OCI-LY3 (cell line): ENCODE data around the gene SH3TC2.

Source experiments
- H2AFZ ChIP-seq: fragments of 200-600, 300-600 bp; shearing (Covaris generic); 2 replicates; pipeline ENCODE4 v1.6.0; 2014; ENCODE audit warnings: antibody characterized with exemption, low read depth, low read length
- H3K27ac ChIP-seq: fragments of 200-600, 300-600 bp; sonication (generic); 2 replicates; pipeline ENCODE4 v1.5.1; 2014; ENCODE audit warnings: mild to moderate bottlenecking, low read length, moderate library complexity, mixed read lengths
- H3K27me3 ChIP-seq: fragments of 200-600, 300-600 bp; sonication (generic); 2 replicates; pipeline ENCODE4 v1.6.1; 2014; ENCODE audit warnings: low read depth, low read length, mixed read lengths
- H3K36me3 ChIP-seq: fragments of 200-600, 300-600 bp; sonication (generic); replicated peaks from 2 replicates; pipeline ENCODE3; 2014; ENCODE audit warnings: low read depth, low read length, mixed read lengths
- H3K4me1 ChIP-seq: fragments of 300-600, 200-600 bp; sonication (generic); 2 replicates; pipeline ENCODE4 v1.6.1; 2014; ENCODE audit warnings: low read length, mixed read lengths
- H3K4me2 ChIP-seq: fragments of 200-600, 300-600 bp; sonication (generic); 2 replicates; pipeline ENCODE4 v1.6.1; 2014; ENCODE audit warnings: low read length, mixed read lengths
- H3K4me3 ChIP-seq: fragments of 300-600, 200-600 bp; sonication (generic); 2 replicates; pipeline ENCODE4 v1.5.1; 2014; ENCODE audit warnings: antibody characterized with exemption, mild to moderate bottlenecking, low read length, moderate library complexity
- H3K79me2 ChIP-seq: fragments of 300-600, 200-600 bp; shearing (Covaris generic); 2 replicates; pipeline ENCODE4 v1.6.1; 2014; ENCODE audit warnings: mild to moderate bottlenecking, low read length, mixed read lengths
- H3K9ac ChIP-seq: fragments of 300-600, 200-600 bp; shearing (Covaris generic); 2 replicates; pipeline ENCODE4 v1.6.0; 2014; ENCODE audit warnings: mild to moderate bottlenecking, low read length, moderate library complexity
- H3K9me3 ChIP-seq: fragments of 200-600, 300-600 bp; shearing (Covaris generic); 2 replicates; pipeline ENCODE4 v1.6.1; 2014; ENCODE audit warnings: low read length, mixed read lengths; ENCODE audit not compliant: insufficient read depth
- H4K20me1 ChIP-seq: fragments of 200-600, 300-600 bp; sonication (generic); 2 replicates; pipeline ENCODE4 v1.6.1; 2016; ENCODE audit warnings: low read length, mixed read lengths; ENCODE audit not compliant: insufficient read depth
- EZH2phosphoT487 ChIP-seq: fragments of 200-600 bp; shearing (Covaris generic); IDR thresholded peaks from 2 replicates; pipeline ENCODE4 v1.6.1; 2018; ENCODE audit warnings: antibody characterized with exemption, mixed run types, low read depth
- TF ChIP-seq, protein P1 (sequence below): fragments of 200-600, 300-600 bp; sonication (generic); IDR thresholded peaks from 2 replicates; pipeline ENCODE4 v1.5.1; 2014; ENCODE audit warnings: antibody characterized with exemption, low read length, low read depth

SH3TC2 gene

GRCh38 chr5:149036970-149037369, 25.9 kb downstream of the SH3TC2 start:
- Histone ChIP-seq H3K27ac (no peak overlapping the region), H3K9ac (no peak overlapping the region), H3K4me2 (no peak overlapping the region)

GRCh38 chr5:149036168-149036567, 26.7 kb downstream of the SH3TC2 start:
- TF ChIP-seq, protein P1, sequence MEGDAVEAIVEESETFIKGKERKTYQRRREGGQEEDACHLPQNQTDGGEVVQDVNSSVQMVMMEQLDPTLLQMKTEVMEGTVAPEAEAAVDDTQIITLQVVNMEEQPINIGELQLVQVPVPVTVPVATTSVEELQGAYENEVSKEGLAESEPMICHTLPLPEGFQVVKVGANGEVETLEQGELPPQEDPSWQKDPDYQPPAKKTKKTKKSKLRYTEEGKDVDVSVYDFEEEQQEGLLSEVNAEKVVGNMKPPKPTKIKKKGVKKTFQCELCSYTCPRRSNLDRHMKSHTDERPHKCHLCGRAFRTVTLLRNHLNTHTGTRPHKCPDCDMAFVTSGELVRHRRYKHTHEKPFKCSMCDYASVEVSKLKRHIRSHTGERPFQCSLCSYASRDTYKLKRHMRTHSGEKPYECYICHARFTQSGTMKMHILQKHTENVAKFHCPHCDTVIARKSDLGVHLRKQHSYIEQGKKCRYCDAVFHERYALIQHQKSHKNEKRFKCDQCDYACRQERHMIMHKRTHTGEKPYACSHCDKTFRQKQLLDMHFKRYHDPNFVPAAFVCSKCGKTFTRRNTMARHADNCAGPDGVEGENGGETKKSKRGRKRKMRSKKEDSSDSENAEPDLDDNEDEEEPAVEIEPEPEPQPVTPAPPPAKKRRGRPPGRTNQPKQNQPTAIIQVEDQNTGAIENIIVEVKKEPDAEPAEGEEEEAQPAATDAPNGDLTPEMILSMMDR: no peak
- TF ChIP-seq EZH2phosphoT487: no peak
- Histone ChIP-seq H3K9ac (no peak overlapping the region), H3K27ac (no peak overlapping the region), H3K79me2 (no peaks in the 10 kb centered on the region), H2AFZ (no peak overlapping the region), H3K4me3 (no peak overlapping the region), H3K27me3 (no peaks in the 10 kb centered on the region; the same call in 1 of the 2 replicates), H3K9me3 (no peaks in the 10 kb centered on the region), H3K4me1 (no peaks in the 10 kb centered on the region), H4K20me1 (no peaks in the 10 kb centered on the region), H3K4me2 (no peak overlapping the region), H3K36me3 (no peaks in the 10 kb centered on the region)

More at GRCh38 chr5:149036970-149037369, 25.9 kb downstream of the SH3TC2 start:
- no peaks in the 10 kb centered on the region for H3K79me2 ChIP-seq
- H3K36me3 ChIP-seq: no peaks in the 10 kb centered on the region
- H4K20me1 ChIP-seq: no peaks in the 10 kb centered on the region
- H3K4me3 ChIP-seq: no peak overlapping the region
- no peaks in the 10 kb centered on the region for H3K9me3 ChIP-seq
- no peaks in the 10 kb centered on the region; the same call in 1 of the 2 replicates for H3K27me3 ChIP-seq
- TF ChIP-seq EZH2phosphoT487: no peak
- TF ChIP-seq, protein P1: no peak
- no peaks in the 10 kb centered on the region for H3K4me1 ChIP-seq
- H2AFZ ChIP-seq: no peak overlapping the region

DNA sequence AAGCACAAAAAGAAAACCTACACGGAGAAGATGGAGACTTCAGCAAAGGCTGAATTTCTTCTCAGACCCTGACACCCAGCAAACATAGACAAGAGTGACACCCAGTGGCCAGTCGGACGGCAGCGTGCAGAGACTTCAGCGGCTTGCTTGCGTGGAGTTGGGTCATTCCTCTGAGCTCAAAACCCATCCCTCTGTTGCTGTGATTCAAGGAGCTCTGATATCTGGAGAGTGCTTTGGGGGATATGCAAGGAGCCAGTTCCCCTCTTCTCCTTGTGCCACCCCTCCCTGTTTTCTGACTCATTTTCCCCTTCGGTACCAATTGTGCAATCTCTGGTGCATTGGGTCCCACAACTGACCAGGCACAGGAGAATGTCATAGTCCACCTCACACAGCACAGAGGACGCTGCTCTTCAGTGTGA, 27.5 kb downstream of the SH3TC2 start:
- Histone ChIP-seq H3K79me2 (no peaks in the 10 kb centered on the region), H3K4me1 (no peaks in the 10 kb centered on the region), H4K20me1 (no peaks in the 10 kb centered on the region), H3K36me3 (no peaks in the 10 kb centered on the region), H3K27ac (no peak overlapping the region), H3K9me3 (no peaks in the 10 kb centered on the region), H3K27me3 (no peaks in the 10 kb centered on the region; the same call in 1 of the 2 replicates), H3K4me2 (peak overlapping the region; percentile 43), H2AFZ (no peak overlapping the region), H3K4me3 (no peak overlapping the region), H3K9ac (no peak overlapping the region)
- no peak for TF ChIP-seq EZH2phosphoT487
- TF ChIP-seq, protein P1: peak; percentile 74

DNA sequence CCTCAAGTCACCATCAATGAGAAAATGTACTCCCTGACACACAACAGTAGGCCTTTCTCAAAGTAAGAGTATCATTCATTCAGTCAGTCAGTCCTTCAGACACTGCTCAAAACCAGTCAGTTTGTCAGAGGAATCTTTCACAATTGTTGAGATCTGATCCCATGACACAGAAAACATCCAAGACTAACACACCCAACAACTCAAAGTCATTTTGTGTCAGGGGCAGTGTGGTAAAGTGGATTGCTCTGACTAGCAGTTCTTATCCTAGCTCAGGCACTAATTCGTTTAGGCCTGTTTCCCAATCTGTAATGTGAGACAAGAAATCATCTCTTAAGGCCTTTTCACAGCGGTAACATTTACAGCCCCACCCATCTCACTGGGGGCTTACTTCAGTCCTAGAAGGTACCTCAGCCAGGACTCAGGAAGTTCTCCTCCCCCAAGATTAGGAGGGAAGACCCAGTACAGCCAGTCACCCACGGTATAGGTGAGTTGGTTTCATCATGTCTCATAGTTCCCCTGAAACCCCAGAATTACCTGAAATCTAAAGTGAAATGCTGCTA, 31.9 kb downstream of the SH3TC2 start:
- no peaks in the 10 kb centered on the region for H3K4me1 ChIP-seq
- H3K9me3 ChIP-seq: no peaks in the 10 kb centered on the region
- no peaks in the 10 kb centered on the region for H3K36me3 ChIP-seq
- H3K27ac ChIP-seq: no peak overlapping the region
- H3K9ac ChIP-seq: no peak overlapping the region
- no peak for TF ChIP-seq EZH2phosphoT487
- TF ChIP-seq, protein P1: no peak
- no peaks in the 10 kb centered on the region; the same call in 1 of the 2 replicates for H3K27me3 ChIP-seq
- H4K20me1 ChIP-seq: no peaks in the 10 kb centered on the region
- no peak overlapping the region for H3K4me3 ChIP-seq
- no peaks in the 10 kb centered on the region for H3K79me2 ChIP-seq
- H2AFZ ChIP-seq: no peak overlapping the region
- H3K4me2 ChIP-seq: no peak overlapping the region
